Uterus (tissue), 4 donors: Measurements from ENCODE around the gene PTPMT1. TPM values are rescaled to one million over a fixed set of nuclear protein-coding genes. Genes with fewer than 3 reads are reported as not detected.

ENCODE experiments used
- DNase-seq, 2 donors: peaks; one replicate each; pipeline ENCODE4 v3.0.0-alpha.2; 2019 to 2020
- H3K27ac ChIP-seq, 2 donors: fragments of 200-600 bp; sonication (generic); 1 replicate in 1 of 2; 2 replicates in 1 of 2; pipeline ENCODE4 v1.5.1; 2016 to 2018
- H3K27me3 ChIP-seq, 2 donors: fragments of 200-600 bp; sonication (generic); one replicate each; pipeline ENCODE4 v1.5.1; 2018 to 2019; ENCODE audit warnings: control low read depth in 1 of 2
- H3K36me3 ChIP-seq, 2 donors: fragments of 200-600 bp; sonication (generic); one replicate each; pipeline ENCODE4 v1.5.1; 2019; ENCODE audit warnings: control low read depth in 1 of 2
- H3K4me1 ChIP-seq, 2 donors: fragments of 200-600 bp; sonication (generic); one replicate each; pipeline ENCODE4 v1.5.1; 2018 to 2019; ENCODE audit warnings: control low read depth in 1 of 2
- H3K4me3 ChIP-seq, 2 donors: fragments of 200-600 bp; sonication (generic); 1 replicate in 1 of 2; 2 replicates in 1 of 2; pipeline ENCODE4 v1.5.1; 2018 to 2019; ENCODE audit warnings: mild to moderate bottlenecking in 1 of 2
- H3K9me3 ChIP-seq, 2 donors: fragments of 200-600 bp; sonication (generic); one replicate each; pipeline ENCODE4 v1.5.1; 2019; ENCODE audit warnings: control low read depth in 1 of 2
- POLR2A ChIP-seq, 2 donors: fragments of 450-650 bp; IDR thresholded peaks; one replicate each; pipeline ENCODE4 v1.6.1; 2016; ENCODE audit warnings: antibody characterized with exemption in 2 of 2, mild to moderate bottlenecking in 1 of 2, moderate library complexity in 1 of 2
- intact Hi-C: fragments of 100-400 bp; cut with DNase I; formaldehyde crosslinking; loops from one replicate; pipeline ENCODE4 v1.15.1; 2023; ENCODE audit warnings: low total_unique reads
- total RNA-seq, 4 donors: library from RNA; depleted of rRNA in 3 of 4; stranded (reverse); fragments of >200 nt in 3 of 4; gene quantifications; one replicate each; pipeline versions ENCODE4 v1.1.0 to v1.2.4, GENCODE V29; 2014 to 2023
- TF ChIP-seq, protein P1 (sequence below), 4 experiments: fragments of 200-600 bp in 2 of 4; fragments of 450-650 bp in 2 of 4; sonication (generic) in 2 of 4; IDR thresholded peaks; one replicate each; pipeline ENCODE4 v1.5.1; 2016 to 2019; ENCODE audit warnings: antibody characterized with exemption in 4 of 4, mild to moderate bottlenecking in 2 of 4, moderate library complexity in 1 of 4
- donor health status: DM: yes; HTN: yes; CAD: no.

PTPMT1 gene
- total RNA-seq, 4 donors from 2014 or later = 28.5 to 74.4 (median 48.7) TPM

DNA sequence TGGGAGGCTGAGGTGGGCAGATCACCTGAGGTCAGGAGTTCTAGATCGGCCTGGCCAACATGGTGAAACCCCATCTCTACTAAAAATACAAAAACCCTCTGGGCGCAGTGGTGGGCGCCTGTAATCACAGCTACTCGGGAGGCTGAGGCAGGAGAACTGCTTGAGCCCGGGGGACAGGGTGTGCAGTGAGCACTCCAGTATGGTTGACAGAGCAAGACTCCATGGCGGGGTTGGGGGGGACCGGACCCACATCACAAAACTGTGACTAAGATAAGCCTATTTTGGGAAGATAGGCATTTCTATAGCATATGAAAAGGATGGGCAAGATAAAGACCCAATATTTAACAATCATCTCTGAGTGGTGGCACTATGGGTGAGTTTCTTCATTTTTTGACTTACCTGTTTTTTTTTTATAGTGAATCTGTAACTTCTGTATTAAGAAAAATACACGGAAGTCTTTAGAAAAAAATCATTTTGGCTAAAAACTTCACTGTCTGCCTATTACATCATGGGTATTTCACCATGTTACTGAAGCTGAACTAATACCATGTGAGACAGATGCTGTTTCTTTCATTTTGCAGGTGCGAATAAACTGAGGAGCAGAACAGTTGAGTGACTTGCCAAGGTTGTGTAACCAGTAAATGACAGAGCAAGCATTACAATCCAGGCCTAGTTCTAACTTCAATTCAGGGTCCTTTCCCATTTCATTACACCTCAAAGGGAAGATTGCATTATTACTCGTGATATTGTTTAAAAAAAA is 14.9 kb upstream of the PTPMT1 start:
- H3K4me3 ChIP-seq = peak overlapping the region in 1 of 2 donors; percentile 94
- intact Hi-C loops = no loop called here

DNA sequence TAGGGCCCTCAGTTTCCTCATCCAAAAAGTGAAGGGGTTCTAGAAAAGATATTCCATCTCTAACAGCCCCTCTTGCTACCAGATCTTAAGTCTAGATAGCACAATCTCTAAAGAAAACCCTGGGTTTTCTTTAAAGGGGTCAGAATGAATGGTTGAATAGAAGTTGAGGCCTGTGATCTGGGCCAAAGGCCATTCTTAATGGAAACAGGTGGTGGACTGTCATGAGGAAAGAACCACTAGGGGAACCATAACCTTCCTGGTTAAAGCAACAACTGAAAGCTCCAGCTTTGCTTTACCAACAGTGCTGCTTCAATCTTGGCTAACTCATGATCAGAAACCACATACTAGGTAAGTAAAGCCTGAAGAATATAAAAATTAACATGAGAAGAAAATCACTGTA is 14.3 kb upstream of the PTPMT1 start:
- Histone ChIP-seq H3K27ac (peak overlapping the region in 1 of 2 donors; percentile 91), H3K9me3 (no peaks in the 10 kb centered on the region), H3K4me3 (peak overlapping the region in 1 of 2 donors; percentile 94), H3K4me1 (peaks cover 0 to 9% of the 10 kb centered on the region in 2 donors), H3K27me3 (no peaks in the 10 kb centered on the region), H3K36me3 (no peaks in the 10 kb centered on the region)
- intact Hi-C loops = no loop called here
- DNase-seq = no peak
- no peak for TF ChIP-seq POLR2A (IDR thresholded peaks at IDR 0.05)
- TF ChIP-seq, protein P1, sequence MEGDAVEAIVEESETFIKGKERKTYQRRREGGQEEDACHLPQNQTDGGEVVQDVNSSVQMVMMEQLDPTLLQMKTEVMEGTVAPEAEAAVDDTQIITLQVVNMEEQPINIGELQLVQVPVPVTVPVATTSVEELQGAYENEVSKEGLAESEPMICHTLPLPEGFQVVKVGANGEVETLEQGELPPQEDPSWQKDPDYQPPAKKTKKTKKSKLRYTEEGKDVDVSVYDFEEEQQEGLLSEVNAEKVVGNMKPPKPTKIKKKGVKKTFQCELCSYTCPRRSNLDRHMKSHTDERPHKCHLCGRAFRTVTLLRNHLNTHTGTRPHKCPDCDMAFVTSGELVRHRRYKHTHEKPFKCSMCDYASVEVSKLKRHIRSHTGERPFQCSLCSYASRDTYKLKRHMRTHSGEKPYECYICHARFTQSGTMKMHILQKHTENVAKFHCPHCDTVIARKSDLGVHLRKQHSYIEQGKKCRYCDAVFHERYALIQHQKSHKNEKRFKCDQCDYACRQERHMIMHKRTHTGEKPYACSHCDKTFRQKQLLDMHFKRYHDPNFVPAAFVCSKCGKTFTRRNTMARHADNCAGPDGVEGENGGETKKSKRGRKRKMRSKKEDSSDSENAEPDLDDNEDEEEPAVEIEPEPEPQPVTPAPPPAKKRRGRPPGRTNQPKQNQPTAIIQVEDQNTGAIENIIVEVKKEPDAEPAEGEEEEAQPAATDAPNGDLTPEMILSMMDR (IDR thresholded peaks at IDR 0.05) = no peak

More for the DNA sequence above, 14.9 kb upstream of the PTPMT1 start:
- Histone ChIP-seq H3K27me3 (no peaks in the 10 kb centered on the region), H3K4me1 (peaks cover 0 to 9% of the 10 kb centered on the region in 2 donors), H3K27ac (no peak overlapping the region), H3K36me3 (no peaks in the 10 kb centered on the region), H3K9me3 (no peaks in the 10 kb centered on the region)
- no peak for TF ChIP-seq POLR2A (IDR thresholded peaks at IDR 0.05)
- TF ChIP-seq, protein P1 (IDR thresholded peaks at IDR 0.05) = no peak
- no peak for DNase-seq

DNA sequence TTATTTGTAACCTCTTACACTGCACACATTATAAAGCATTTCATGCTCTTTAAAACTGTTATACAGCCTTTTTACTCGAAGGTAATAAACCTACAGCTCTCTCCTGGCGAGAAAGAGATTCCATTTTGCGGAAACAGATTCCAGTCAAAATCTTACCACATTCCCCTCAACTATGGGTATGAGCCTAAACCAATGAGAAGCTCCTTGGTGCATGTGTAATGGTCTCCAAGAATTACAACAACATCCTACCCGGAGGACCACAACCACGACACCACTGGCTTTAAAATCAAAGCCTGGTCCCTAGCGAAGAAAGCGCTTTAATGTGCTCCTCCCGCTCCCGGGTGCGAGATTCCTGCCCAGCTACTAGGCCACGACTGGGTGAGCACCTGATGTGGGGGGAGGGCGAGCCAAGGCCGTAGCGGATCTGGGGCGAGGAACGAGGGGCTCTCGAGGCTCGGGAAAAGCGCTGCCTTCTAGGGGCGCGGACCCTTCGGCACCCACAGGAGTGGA is 13.3 kb upstream of the PTPMT1 start:
- no peaks in the 10 kb centered on the region for H3K36me3 ChIP-seq
- H3K4me3 ChIP-seq = peak overlapping the region; percentile 77 to 94
- intact Hi-C loops = no loop called here
- H3K27me3 ChIP-seq = no peaks in the 10 kb centered on the region
- TF ChIP-seq, protein P1 (IDR thresholded peaks at IDR 0.05) = no peak
- no peak for TF ChIP-seq POLR2A (IDR thresholded peaks at IDR 0.05)
- H3K9me3 ChIP-seq = no peaks in the 10 kb centered on the region
- peak overlapping the region; percentile 91 to 93 for H3K27ac ChIP-seq
- DNase-seq = peak in 1 of 2 donors; percentile 25
- peaks cover 0 to 9% of the 10 kb centered on the region in 2 donors for H3K4me1 ChIP-seq

DNA sequence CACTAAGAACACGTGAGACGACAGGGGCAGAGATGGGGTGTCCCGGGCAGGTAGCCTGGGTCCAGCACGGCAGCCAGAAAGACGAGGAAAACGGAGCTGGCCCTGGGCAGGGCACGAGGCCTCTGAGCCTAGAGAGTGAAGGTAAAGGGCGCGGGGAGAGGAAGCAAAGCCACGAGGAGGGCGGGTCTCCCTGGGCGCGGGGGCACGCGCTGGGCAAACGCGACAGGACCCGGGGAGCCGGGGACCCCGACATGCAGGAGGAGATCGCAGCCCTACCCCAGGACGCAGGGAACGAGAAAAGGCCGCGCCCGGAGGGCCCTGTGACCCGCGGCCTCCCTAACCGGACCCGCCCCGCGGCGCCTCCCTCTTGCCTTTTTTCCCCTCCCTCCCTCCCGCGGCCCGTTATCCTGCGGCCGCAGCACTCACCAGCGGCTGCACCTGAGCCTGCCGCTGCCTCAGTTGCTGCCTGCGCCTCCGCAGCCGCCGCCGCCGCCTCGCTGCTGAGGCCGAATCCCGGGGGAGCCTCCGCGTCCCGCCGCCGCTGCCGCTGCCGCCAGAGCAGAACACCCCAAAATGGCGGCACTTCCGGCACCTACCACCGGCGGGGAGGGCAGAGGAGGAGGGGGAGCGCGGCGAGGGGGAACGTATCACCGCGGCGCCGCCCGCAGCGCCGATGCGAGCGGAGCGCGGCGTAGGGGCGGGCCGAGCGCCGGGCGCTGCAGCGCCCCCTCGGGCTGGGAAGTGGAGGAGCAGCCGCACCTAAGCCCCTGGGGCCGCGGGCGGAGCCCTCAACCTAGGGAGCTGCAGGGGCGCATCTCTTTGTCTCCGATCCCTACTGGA is 12.6 kb upstream of the PTPMT1 start, which contains the start of gene CELF1:
TSS of gene CELF1 (minus strand) at position 567 of the 840 bp plus-strand sequence. CDS start 53,609 bp downstream, outside the sequence.
- peak within 1 kb of the TSS; percentile 91 to 93 for H3K27ac ChIP-seq
- intact Hi-C loops = no loop called here
- TF ChIP-seq, protein P1 (IDR thresholded peaks at IDR 0.05) = peak; percentile 82 to 96 (median 96)
- TF ChIP-seq POLR2A (IDR thresholded peaks at IDR 0.05) = peak in 1 of 2 donors; percentile 84

More for the DNA sequence above, 12.6 kb upstream of the PTPMT1 start, which contains the start of gene CELF1:
- peak within 1 kb of the TSS; percentile 77 to 94 for H3K4me3 ChIP-seq
- H3K9me3 ChIP-seq = no peaks in the 10 kb centered on the region
- no peaks in the 10 kb centered on the region for H3K27me3 ChIP-seq
- DNase-seq = peak; percentile 89 to 92
- no peaks in the 10 kb centered on the region for H3K36me3 ChIP-seq
- peaks cover 0 to 9% of the 10 kb centered on the region in 2 donors for H3K4me1 ChIP-seq
